ENCODE measurements around the gene CUEDC2. TPM values are rescaled to one million over a fixed set of nuclear protein-coding genes. Genes with fewer than 3 reads are reported as not detected.

Gene CUEDC2
- total RNA-seq, 4 donors from 2014 or later: 61.4 to 84.3 (median 67.5) TPM

- Histone ChIP-seq H3K36me3 (no peaks in the 10 kb centered on the region), H3K4me1 (peaks cover 0 to 24% (median 12%) of the 10 kb centered on the region in 3 donors), H3K27me3 (no peaks in the 10 kb centered on the region), H3K9me3 (no peaks in the 10 kb centered on the region), H3K27ac (peak overlapping the region in 3 of 4 donors; percentile 25 to 75 (median 52)), H3K4me3 (peak overlapping the region; percentile 50 to 58)
- ATAC-seq: peak; percentile 96
- no peak for TF ChIP-seq EP300 (IDR thresholded peaks at IDR 0.05)
- peak in 1 of 4 experiments; percentile 12 for TF ChIP-seq CTCF (IDR thresholded peaks at IDR 0.05)
- peak; percentile 51 for TF ChIP-seq POLR2AphosphoS5 (IDR thresholded peaks at IDR 0.05)
- TF ChIP-seq POLR2A (IDR thresholded peaks at IDR 0.05): no peak
- 0 to 4% methylated on average over 2 to 24 of the region's 54 CpGs for WGBS, 2 donors (ENCODE audit: low coverage in 1 of 2)
These were observed 29.0 kb upstream of the CUEDC2 start for GRCh38 chr10:102461187-102462054.

GRCh38 chr10:102460836-102461186, 28.4 kb upstream of the CUEDC2 start:
- WGBS, 2 donors (ENCODE audit: low coverage in 1 of 2): 8 to 20% methylated on average over 2 to 4 of the region's 8 CpGs
- peak; percentile 11 for ATAC-seq
- Histone ChIP-seq H3K27ac (peak overlapping the region in 2 of 4 donors; percentile 25 to 75), H3K4me1 (peaks cover 0 to 24% (median 12%) of the 10 kb centered on the region in 3 donors), H3K4me3 (peak overlapping the region; percentile 50 to 58), H3K9me3 (no peaks in the 10 kb centered on the region), H3K27me3 (no peaks in the 10 kb centered on the region), H3K36me3 (no peaks in the 10 kb centered on the region)
- TF ChIP-seq POLR2A (IDR thresholded peaks at IDR 0.05) (no peak), POLR2AphosphoS5 (IDR thresholded peaks at IDR 0.05) (no peak), CTCF (IDR thresholded peaks at IDR 0.05) (no peak), EP300 (IDR thresholded peaks at IDR 0.05) (no peak)

GRCh38 chr10:102458656-102459055, 26.3 kb upstream of the CUEDC2 start:
- no peak overlapping the region for H3K27ac ChIP-seq
- no peak for TF ChIP-seq POLR2A (IDR thresholded peaks at IDR 0.05)
- TF ChIP-seq CTCF (IDR thresholded peaks at IDR 0.05): no peak
- TF ChIP-seq POLR2AphosphoS5 (IDR thresholded peaks at IDR 0.05): no peak
- TF ChIP-seq EP300 (IDR thresholded peaks at IDR 0.05): no peak
- H3K27me3 ChIP-seq: no peaks in the 10 kb centered on the region
- no peaks in the 10 kb centered on the region for H3K9me3 ChIP-seq
- WGBS, 2 donors (ENCODE audit: low coverage in 1 of 2): 62 to 80% methylated on average over 2 to 3 of the region's 4 CpGs
- no peak for ATAC-seq
- no peaks in the 10 kb centered on the region for H3K36me3 ChIP-seq
- H3K4me3 ChIP-seq: no peak overlapping the region
- peaks cover 0 to 24% (median 12%) of the 10 kb centered on the region in 3 donors for H3K4me1 ChIP-seq

GRCh38 chr10:102457591-102458150, 25.3 kb upstream of the CUEDC2 start:
- 70 to 94% methylated on average over 4 to 8 of the region's 9 CpGs for WGBS, 2 donors (ENCODE audit: low coverage in 1 of 2)
- Histone ChIP-seq H3K4me1 (peaks cover 0 to 22% (median 10%) of the 10 kb centered on the region in 3 donors), H3K36me3 (no peaks in the 10 kb centered on the region), H3K4me3 (no peak overlapping the region), H3K27ac (no peak overlapping the region), H3K9me3 (no peaks in the 10 kb centered on the region), H3K27me3 (no peaks in the 10 kb centered on the region)
- ATAC-seq: no peak
- TF ChIP-seq POLR2AphosphoS5 (IDR thresholded peaks at IDR 0.05): no peak
- no peak for TF ChIP-seq CTCF (IDR thresholded peaks at IDR 0.05)
- no peak for TF ChIP-seq POLR2A (IDR thresholded peaks at IDR 0.05)
- TF ChIP-seq EP300 (IDR thresholded peaks at IDR 0.05): no peak

Measured in gastroesophageal sphincter (tissue), 4 donors.